K562 (cell line): ENCODE results near the gene MYO16. TPM values are rescaled to one million over a fixed set of nuclear protein-coding genes. Genes with fewer than 3 reads are reported as not detected.

ENCODE experiments used
- ATAC-seq: fragments of 200-7000 bp; cut with Tn5 transposase; 3 replicates; pipeline ENCODE4 v1.9.1; 2020; ENCODE audit warnings: moderate library complexity
- BruUV-seq: library from RNA; stranded (reverse); fragments of 400-500 nt; replicated peaks from 2 replicates; lab custom pipeline; 2021; lab: Mats Ljungman, UMichigan
- CTCF ChIA-PET: fragments of 300-600 bp; formaldehyde crosslinking; extraction: SDS; loops from one replicate; lab custom pipeline; 2021; ENCODE audit warnings: low intra/inter-chr PET ratio; lab: Yijun Ruan, JAX
- POLR2A ChIA-PET: fragments of 300-600, 350-650 bp; sonication (Branson Sonifier 250); formaldehyde crosslinking; extraction: SDS; loops from one replicate; lab custom pipeline; 2021; ENCODE audit warnings: antibody characterized with exemption, inconsistent platforms; lab: Yijun Ruan, JAX
- DNase-seq, 4 experiments: peaks; one replicate each; pipeline versions ENCODE4 v3.0.0 to v3.0.0-alpha.2; 2011 to 2018; ENCODE audit warnings: low spot score in 3 of 4, mixed read lengths in 3 of 4; ENCODE audit errors: extremely low read depth in 1 of 4
- FAIRE-seq: peaks from 2 replicates; lab custom pipeline; 2011; peaks lifted over from hg19 to GRCh38; lab: Jason Lieb, UNC
- H2AFZ ChIP-seq: 2 replicates; pipeline ENCODE4 v1.6.0; 2011; ENCODE audit warnings: low read depth, low read length, control low read depth, inconsistent platforms
- H3K27ac ChIP-seq: fragments of 200-600 bp; 3 replicates; pipeline ENCODE4 v1.8.0; 2011; ENCODE audit warnings: low read depth, mild to moderate bottlenecking, control low read depth, inconsistent platforms, low read length, moderate library complexity, mixed read lengths; ENCODE audit errors: extremely low read depth
- H3K27me3 ChIP-seq, 2 experiments: fragments of 300-600 bp in 1 of 2; 2 replicates in 1 of 2; 3 replicates in 1 of 2; pipeline versions ENCODE4 v1.6.0 to v1.8.0; 2011; ENCODE audit warnings: inconsistent platforms in 2 of 2, low read length in 2 of 2, mild to moderate bottlenecking in 1 of 2, mixed read lengths in 1 of 2, moderate library complexity in 1 of 2; ENCODE audit not compliant: control insufficient read depth in 2 of 2, insufficient read depth in 2 of 2
- H3K36me3 ChIP-seq: fragments of 300-600 bp; 3 replicates; pipeline ENCODE4 v1.8.0; 2011; ENCODE audit warnings: mild to moderate bottlenecking, low read length, inconsistent platforms; ENCODE audit not compliant: control insufficient read depth, insufficient read depth
- H3K4me1 ChIP-seq, 2 experiments: fragments of 200-600 bp in 1 of 2; replicated peaks in 1 of 2; 2 replicates in 1 of 2; 3 replicates in 1 of 2; pipeline versions ENCODE4 v1.5.1 to v1.8.0; 2011; ENCODE audit warnings: inconsistent platforms in 2 of 2, low read length in 2 of 2, mild to moderate bottlenecking in 1 of 2, mixed read lengths in 1 of 2, moderate library complexity in 1 of 2; ENCODE audit not compliant: control insufficient read depth in 2 of 2, insufficient read depth in 2 of 2
- H3K4me2 ChIP-seq: 2 replicates; pipeline ENCODE4 v1.6.1; 2011; ENCODE audit warnings: low read length, control low read depth, inconsistent platforms, mixed read lengths; ENCODE audit not compliant: insufficient read depth
- H3K4me3 ChIP-seq: fragments of 200-600 bp; sonication (generic), shearing (Covaris generic); 2 replicates; pipeline ENCODE4 v1.5.1; 2016; ENCODE audit warnings: control low read depth, inconsistent platforms
- H3K79me2 ChIP-seq: fragments of 200-600 bp; 3 replicates; pipeline ENCODE4 v1.8.0; 2011; ENCODE audit warnings: low read length, inconsistent platforms; ENCODE audit not compliant: control insufficient read depth, insufficient read depth
- H3K9ac ChIP-seq, 2 experiments: 2 replicates each; pipeline versions ENCODE4 v1.6.0 to v1.6.1; 2011; ENCODE audit warnings: low read depth in 2 of 2, low read length in 2 of 2, control low read depth in 1 of 2, inconsistent platforms in 1 of 2, mild to moderate bottlenecking in 1 of 2, mixed read lengths in 1 of 2; ENCODE audit not compliant: insufficient read depth in 1 of 2
- H3K9me1 ChIP-seq: one replicate; pipeline ENCODE4 v1.6.0; 2011; ENCODE audit warnings: inconsistent platforms, mild to moderate bottlenecking, low read length, moderate library complexity; ENCODE audit not compliant: control insufficient read depth, insufficient read depth
- H3K9me3 ChIP-seq: replicated peaks from 2 replicates; pipeline ENCODE4 v1.5.1; 2011; ENCODE audit warnings: low read depth, low read length, inconsistent platforms; ENCODE audit not compliant: control insufficient read depth, insufficient read depth
- H4K20me1 ChIP-seq: replicated peaks from 2 replicates; pipeline ENCODE4 v1.6.1; 2011; ENCODE audit warnings: low read length, inconsistent platforms, mixed read lengths; ENCODE audit not compliant: control insufficient read depth, insufficient read depth
- ATF1 ChIP-seq, 2 experiments: fragments of 450-650 bp in 1 of 2; IDR thresholded peaks; 2 replicates each; pipeline ENCODE4 v1.6.1; 2016; ENCODE audit warnings: missing compliant biosample characterization in 1 of 2, missing genetic modification characterization in 1 of 2
- DNMT1 ChIP-seq: fragments of 450-650 bp; IDR thresholded peaks from 2 replicates; pipeline ENCODE4 v1.6.1; 2016; ENCODE audit warnings: antibody characterized with exemption, mild to moderate bottlenecking
- EP300 ChIP-seq: IDR thresholded peaks from 2 replicates; pipeline ENCODE4 v1.6.1; 2012; ENCODE audit warnings: low read length, improper control_type of control experiment
- FOXK2 ChIP-seq, 2 experiments: fragments of 450-650 bp; IDR thresholded peaks in 1 of 2; conservative IDR thresholded peaks in 1 of 2; 2 replicates each; pipeline ENCODE4 v1.6.1; 2016; ENCODE audit warnings: low read depth in 2 of 2, mild to moderate bottlenecking in 1 of 2
- HCFC1 ChIP-seq: IDR thresholded peaks from 2 replicates; pipeline ENCODE4 v1.6.1; 2012; ENCODE audit warnings: low read depth, low read length, improper control_type of control experiment
- HNRNPLL ChIP-seq: fragments of 200-400 bp; formaldehyde crosslinking; IDR thresholded peaks from 2 replicates; pipeline ENCODE4 v1.6.1; 2017; ENCODE audit warnings: low read length, low read depth, mild to moderate bottlenecking; ENCODE audit not compliant: poor library complexity, severe bottlenecking
- MYBL2 ChIP-seq, 2 experiments: fragments of 450-650 bp in 1 of 2; sonication (generic) in 1 of 2; formaldehyde crosslinking in 1 of 2; IDR thresholded peaks; 2 replicates each; pipeline versions ENCODE4 v1.6.1 to v1.8.1; 2017 to 2022; ENCODE audit warnings: borderline replicate concordance in 1 of 2, inconsistent platforms in 1 of 2, low read depth in 1 of 2, mild to moderate bottlenecking in 1 of 2, missing genetic modification reagents in 1 of 2, moderate library complexity in 1 of 2
- RBM25 ChIP-seq: fragments of 200-400 bp; formaldehyde crosslinking; IDR thresholded peaks from 2 replicates; pipeline ENCODE4 v1.6.1; 2018; ENCODE audit warnings: low read length, low read depth, moderate library complexity; ENCODE audit not compliant: severe bottlenecking
- RFX7 ChIP-seq: fragments of 250-450 bp; sonication (Bioruptor Pico); IDR thresholded peaks from 2 replicates; pipeline ENCODE4 v1.5.1; 2021; ENCODE audit warnings: mild to moderate bottlenecking
- ZNF23 ChIP-seq: fragments of 250-450 bp; sonication (Bioruptor Pico); IDR thresholded peaks from 2 replicates; pipeline ENCODE4 v1.4.0; 2020; ENCODE audit warnings: mild to moderate bottlenecking
- ZNF507 ChIP-seq: conservative IDR thresholded peaks from 2 replicates; pipeline ENCODE4 v1.6.1; 2017; ENCODE audit warnings: missing genetic modification characterization, missing compliant biosample characterization
- ZNF695 ChIP-seq: fragments of 450-650 bp; formaldehyde crosslinking; IDR thresholded peaks from 2 replicates; pipeline ENCODE4 v1.4.0; 2020; ENCODE audit warnings: mild to moderate bottlenecking, moderate library complexity
- ZNF717 ChIP-seq: fragments of 250-450 bp; sonication (Bioruptor Pico); IDR thresholded peaks from 2 replicates; pipeline ENCODE4 v1.5.0; 2021
- WGBS: fragments of 100-300 bp; shearing (Covaris generic); methylation state at CpG from one replicate; pipeline ENCODE4 v1.1.6; 2016; ENCODE audit warnings: low coverage, mixed read lengths; ENCODE audit not compliant: insufficient coverage; ENCODE audit errors: missing lambda C conversion rate; 5-methylcytosine and 5-hydroxymethylcytosine counted together
- in situ Hi-C: fragments of 300-500 bp; cut with MboI; formaldehyde crosslinking; loops from 4 replicates; pipeline ENCODE4 v1.15.0; 2018; ENCODE audit warnings: inconsistent platforms, mixed read lengths
- intact Hi-C: fragments of 100-400 bp; cut with micrococcal nuclease; formaldehyde crosslinking; loops from 2 replicates; pipeline ENCODE4 v1.14.2; 2022
- polyA plus RNA-seq, 8 experiments: library from polyadenylated mRNA; depleted of rRNA in 4 of 8; stranded (reverse) in 5 of 8; unstranded in 3 of 8; fragments of >200 nt; fragmentation: Nextera tagmentation in 2 of 8; fragmentation: Illumina TruSeq in 1 of 8; extraction: Ambion mirVana in 2 of 8; extraction: Trizol in 1 of 8; gene quantifications; 2 replicates each; pipeline versions ENCODE4 v1.2.1 to v1.2.3, GENCODE V29; 2011 to 2014; ENCODE audit warnings: inconsistent platforms in 1 of 8, missing spikeins in 1 of 8
- total RNA-seq, 7 experiments: library from RNA; depleted of rRNA in 6 of 7; stranded (reverse); fragments of >200 nt in 6 of 7; fragmentation: Illumina TruSeq in 2 of 7; extraction: Trizol in 2 of 7; gene quantifications; 2 replicates each; pipeline versions ENCODE4 v1.2.1 to v1.2.3, GENCODE V29; 2011 to 2021; ENCODE audit warnings: low replicate concordance in 1 of 7
- TF ChIP-seq, protein P1 (sequence below), 3 experiments: fragments of 200-800 bp in 1 of 3; sonication (Bioruptor generic) in 1 of 3; sonication (generic) in 1 of 3; formaldehyde crosslinking in 1 of 3; IDR thresholded peaks; 2 replicates each; pipeline versions ENCODE4 v1.6.1 to v1.8.0; 2016 to 2022; ENCODE audit warnings: mild to moderate bottlenecking in 2 of 3, missing compliant biosample characterization in 2 of 3, missing genetic modification characterization in 2 of 3, missing genetic modification reagents in 1 of 3

Gene MYO16
- total and polyA plus RNA-seq, 9 of the 15 experiments (the other 6 are each of a cell fraction or from before 2014, with no cell fraction given), result 4.3 to 45.7 (median 12.1) TPM

DNA sequence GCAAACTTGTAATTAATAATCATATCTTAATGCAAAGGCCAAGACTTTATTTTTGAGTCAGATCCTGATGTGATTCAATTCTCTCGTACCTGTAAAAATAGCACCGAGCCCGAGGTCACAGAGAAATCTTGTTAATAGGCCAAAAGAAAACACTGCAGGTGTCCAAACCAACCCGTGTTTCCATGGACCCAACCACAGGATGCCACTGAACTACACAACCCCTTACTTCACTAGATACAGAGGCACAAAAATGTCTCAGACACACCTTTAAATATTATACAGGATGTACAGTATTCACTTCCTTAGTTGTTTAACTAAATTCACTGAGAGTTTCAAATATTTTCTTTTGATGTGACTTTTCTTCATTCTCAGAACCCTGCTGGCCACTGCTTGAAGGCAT, 530.9 kb downstream of the MYO16 start:
- ChIA-PET POLR2A (no interaction called here), CTCF (no interaction called here)
- H3K27me3 ChIP-seq, result no peaks in the 10 kb centered on the region
- DNase-seq (no peak), ATAC-seq (no peak), FAIRE-seq (no peak)
- TF ChIP-seq ZNF23 (CRISPR knock-in tag), result no peak
- in situ Hi-C loops (no loop called here), intact Hi-C loops (no loop called here)
- no peaks in the 10 kb centered on the region for H3K79me2 ChIP-seq
- H3K36me3 ChIP-seq, result no peaks in the 10 kb centered on the region
- no peak overlapping the region for H3K4me3 ChIP-seq
- no peak overlapping the region for H3K4me2 ChIP-seq
- 7% methylated on average over 4 of the region's 4 CpGs for WGBS
- no peak overlapping the region for H2AFZ ChIP-seq
- no peak overlapping the region for H3K9ac ChIP-seq
- BruUV-seq, result no TSS peak
- no peaks in the 10 kb centered on the region for H3K9me1 ChIP-seq
- no peaks in the 10 kb centered on the region for H3K9me3 ChIP-seq
- H3K27ac ChIP-seq, result no peak overlapping the region
- no peaks in the 10 kb centered on the region for H3K4me1 ChIP-seq
- H4K20me1 ChIP-seq, result no peaks in the 10 kb centered on the region

DNA sequence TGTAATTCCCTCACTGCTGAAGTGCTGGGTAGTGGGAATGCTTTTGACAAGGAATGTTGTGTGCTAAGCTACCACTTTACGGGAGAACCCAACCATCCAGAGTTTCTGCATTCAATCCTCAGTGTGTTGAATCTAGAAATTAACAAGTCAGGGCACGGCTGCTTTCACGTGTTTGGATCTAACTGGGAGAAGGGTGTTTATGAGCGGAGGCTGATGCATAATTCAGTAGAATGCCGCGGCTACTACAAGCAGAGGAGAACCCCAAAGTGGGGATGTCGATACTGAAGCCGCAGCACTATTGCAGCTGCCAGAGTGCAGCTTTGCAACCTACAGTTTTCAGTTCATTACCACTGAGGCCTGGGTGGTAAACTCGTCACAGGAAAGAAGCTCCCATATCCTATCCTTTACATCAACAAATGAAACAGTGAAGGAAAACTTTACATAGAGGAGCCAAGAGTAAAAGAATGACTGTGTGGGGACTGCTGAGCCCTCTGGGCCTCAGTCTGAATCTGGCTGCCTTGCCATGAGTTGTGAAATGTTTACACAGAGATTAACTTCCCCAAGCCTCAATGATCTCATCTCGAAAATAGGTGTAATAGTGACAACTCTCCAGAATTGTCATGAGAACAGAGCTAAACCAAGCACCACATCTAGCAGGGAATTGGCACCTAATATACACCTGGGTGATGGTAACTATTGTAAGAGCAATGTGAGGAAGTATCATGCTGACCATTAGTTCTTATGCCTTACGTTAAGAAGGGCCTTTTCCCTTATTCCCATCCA, 531.7 kb downstream of the MYO16 start:
- no peaks in the 10 kb centered on the region for H3K9me3 ChIP-seq
- no peak overlapping the region for H3K27ac ChIP-seq
- H3K9ac ChIP-seq, result no peak overlapping the region
- BruUV-seq, result no TSS peak
- POLR2A ChIA-PET, result no interaction called here
- DNase-seq, result no peak
- no peak overlapping the region for H3K4me2 ChIP-seq
- no peaks in the 10 kb centered on the region for H3K79me2 ChIP-seq
- no peak for FAIRE-seq
- H4K20me1 ChIP-seq, result no peaks in the 10 kb centered on the region
- no peaks in the 10 kb centered on the region for H3K9me1 ChIP-seq
- H3K4me3 ChIP-seq, result no peak overlapping the region
- no peaks in the 10 kb centered on the region for H3K36me3 ChIP-seq
- no peaks in the 10 kb centered on the region for H3K27me3 ChIP-seq
- CTCF ChIA-PET, result no interaction called here
- 39% methylated on average over 10 of the region's 11 CpGs for WGBS
- H3K4me1 ChIP-seq, result no peaks in the 10 kb centered on the region
- H2AFZ ChIP-seq, result no peak overlapping the region
- intact Hi-C loops, result no loop called here
- in situ Hi-C loops, result no loop called here
- no peak for ATAC-seq
- TF ChIP-seq MYBL2 (IDR thresholded peaks at IDR 0.05; ENCODE audit: low read depth) (no peak), MYBL2 (CRISPR knock-in tag; IDR thresholded peaks at IDR 0.05; ENCODE audit: borderline replicate concordance) (no peak), DNMT1 (no peak), HNRNPLL (no peak), EP300 (no peak), RFX7 (no peak), ZNF695 (CRISPR knock-in tag) (no peak), ATF1 (CRISPR knock-in tag; IDR thresholded peaks at IDR 0.05) (no peak), ATF1 (tag; IDR thresholded peaks at IDR 0.05) (no peak), ZNF507 (tag) (no peak), RBM25 (no peak), ZNF717 (no peak), FOXK2 (conservative IDR thresholded peaks at IDR 0.05 in 1 of 2, IDR thresholded peaks at IDR 0.05 in 1 of 2; ENCODE audit: low read depth in 2 of 2) (no peak), HCFC1 (no peak)
- TF ChIP-seq, protein P1, sequence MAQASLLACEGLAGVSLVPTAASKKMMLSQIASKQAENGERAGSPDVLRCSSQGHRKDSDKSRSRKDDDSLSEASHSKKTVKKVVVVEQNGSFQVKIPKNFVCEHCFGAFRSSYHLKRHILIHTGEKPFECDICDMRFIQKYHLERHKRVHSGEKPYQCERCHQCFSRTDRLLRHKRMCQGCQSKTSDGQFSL (CRISPR knock-in tag; IDR thresholded peaks at IDR 0.05), result no peak
- TF ChIP-seq, protein P1 (tag; IDR thresholded peaks at IDR 0.05), result no peak
